Tibial nerve (tissue), 4 donors: ENCODE data around the gene HARS1. TPM values are rescaled to one million over a fixed set of nuclear protein-coding genes. Genes with fewer than 3 reads are reported as not detected.
A peak's percentile ranks its signal among the peaks of the same experiment; 100 is the strongest.
"Not testable (repeated sequence)": the region's sequence is repeated elsewhere in the genome, so short reads cannot be mapped to it uniquely, and the experiment has no call there.

Source experiments
- DNase-seq, 2 donors: peaks; one replicate each; pipeline ENCODE4 v3.0.0-alpha.2; 2019; ENCODE audit warnings: low spot score in 2 of 2
- H3K27ac ChIP-seq, 4 donors: fragments of 200-600 bp; sonication (generic) in 3 of 4; one replicate each; pipeline ENCODE4 v1.5.1; 2017 to 2019; ENCODE audit warnings: mild to moderate bottlenecking in 1 of 4
- H3K27me3 ChIP-seq, 2 donors: fragments of 200-600 bp; sonication (generic) in 1 of 2; one replicate each; pipeline versions ENCODE4 v1.5.1 to v1.6.0; 2017 to 2019
- H3K36me3 ChIP-seq, 3 donors: fragments of 200-600 bp; sonication (generic); one replicate each; pipeline ENCODE4 v1.5.1; 2018 to 2019
- H3K4me1 ChIP-seq, 4 donors: fragments of 200-600 bp; sonication (generic) in 3 of 4; one replicate each; pipeline ENCODE4 v1.5.1; 2017 to 2019
- H3K4me3 ChIP-seq, 4 donors: fragments of 200-600 bp; sonication (generic) in 3 of 4; one replicate each; pipeline ENCODE4 v1.5.1; 2017 to 2019; ENCODE audit warnings: mild to moderate bottlenecking in 1 of 4, moderate library complexity in 1 of 4
- H3K9me3 ChIP-seq, 4 donors: fragments of 200-600 bp; sonication (generic) in 3 of 4; one replicate each; pipeline ENCODE4 v1.5.1; 2017 to 2019
- EP300 ChIP-seq, 2 donors: sonication (generic); formaldehyde crosslinking; IDR thresholded peaks; one replicate each; pipeline ENCODE4 v1.6.1; 2017; ENCODE audit warnings: antibody characterized with exemption in 2 of 2, mild to moderate bottlenecking in 1 of 2
- POLR2A ChIP-seq, 2 donors: fragments of 450-650 bp; IDR thresholded peaks; one replicate each; pipeline ENCODE4 v1.6.1; 2017; ENCODE audit warnings: antibody characterized with exemption in 2 of 2, mild to moderate bottlenecking in 2 of 2, moderate library complexity in 2 of 2
- WGBS, 2 donors: methylation state at CpG; one replicate each; pipeline ENCODE4 v1.1.5; 2018; 5-methylcytosine and 5-hydroxymethylcytosine counted together
- total RNA-seq, 4 donors: library from RNA; depleted of rRNA; stranded (reverse); fragments of >200 nt; gene quantifications; one replicate each; pipeline ENCODE4 v1.1.0, GENCODE V29; 2016
- TF ChIP-seq, protein P1 (sequence below), 5 experiments: fragments of 200-600 bp in 3 of 5; fragments of 450-650 bp in 2 of 5; sonication (generic) in 3 of 5; IDR thresholded peaks; one replicate each; pipeline ENCODE4 v1.5.1; 2016 to 2019; ENCODE audit warnings: antibody characterized with exemption in 5 of 5, mild to moderate bottlenecking in 3 of 5, moderate library complexity in 2 of 5

The HARS1 gene
- total RNA-seq, 4 donors from 2014 or later: 45.4 to 63.9 (median 48.6) TPM

GRCh38 chr5:140664359-140665119 lies 26.6 kb downstream of the HARS1 start, which contains the start of gene WDR55:
Gene WDR55, plus strand, starts transcription at chr5:140664904. Its CDS starts 9 bp downstream, at chr5:140664913.
- TF ChIP-seq POLR2A (IDR thresholded peaks at IDR 0.05): peak; percentile 44 to 81
- TF ChIP-seq, protein P1, sequence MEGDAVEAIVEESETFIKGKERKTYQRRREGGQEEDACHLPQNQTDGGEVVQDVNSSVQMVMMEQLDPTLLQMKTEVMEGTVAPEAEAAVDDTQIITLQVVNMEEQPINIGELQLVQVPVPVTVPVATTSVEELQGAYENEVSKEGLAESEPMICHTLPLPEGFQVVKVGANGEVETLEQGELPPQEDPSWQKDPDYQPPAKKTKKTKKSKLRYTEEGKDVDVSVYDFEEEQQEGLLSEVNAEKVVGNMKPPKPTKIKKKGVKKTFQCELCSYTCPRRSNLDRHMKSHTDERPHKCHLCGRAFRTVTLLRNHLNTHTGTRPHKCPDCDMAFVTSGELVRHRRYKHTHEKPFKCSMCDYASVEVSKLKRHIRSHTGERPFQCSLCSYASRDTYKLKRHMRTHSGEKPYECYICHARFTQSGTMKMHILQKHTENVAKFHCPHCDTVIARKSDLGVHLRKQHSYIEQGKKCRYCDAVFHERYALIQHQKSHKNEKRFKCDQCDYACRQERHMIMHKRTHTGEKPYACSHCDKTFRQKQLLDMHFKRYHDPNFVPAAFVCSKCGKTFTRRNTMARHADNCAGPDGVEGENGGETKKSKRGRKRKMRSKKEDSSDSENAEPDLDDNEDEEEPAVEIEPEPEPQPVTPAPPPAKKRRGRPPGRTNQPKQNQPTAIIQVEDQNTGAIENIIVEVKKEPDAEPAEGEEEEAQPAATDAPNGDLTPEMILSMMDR (IDR thresholded peaks at IDR 0.05): no peak
- peak; percentile 75 to 97 for TF ChIP-seq EP300 (IDR thresholded peaks at IDR 0.05)
- Histone ChIP-seq H3K36me3 (peaks cover 0 to 65% (median 33%) of the 10 kb centered on the region in 3 donors), H3K4me1 (peaks cover 0 to 30% (median 16%) of the 10 kb centered on the region in 4 donors), H3K27ac (peak within 1 kb of the TSS; percentile 80 to 96 (median 92)), H3K4me3 (peak within 1 kb of the TSS; percentile 69 to 91 (median 80)), H3K9me3 (no peaks in the 10 kb centered on the region), H3K27me3 (no peaks in the 10 kb centered on the region)
- DNase-seq: peak; percentile 93 to 94
- WGBS, 2 donors: 1% methylated on average over 26 to 49 of the region's 54 CpGs

DNA sequence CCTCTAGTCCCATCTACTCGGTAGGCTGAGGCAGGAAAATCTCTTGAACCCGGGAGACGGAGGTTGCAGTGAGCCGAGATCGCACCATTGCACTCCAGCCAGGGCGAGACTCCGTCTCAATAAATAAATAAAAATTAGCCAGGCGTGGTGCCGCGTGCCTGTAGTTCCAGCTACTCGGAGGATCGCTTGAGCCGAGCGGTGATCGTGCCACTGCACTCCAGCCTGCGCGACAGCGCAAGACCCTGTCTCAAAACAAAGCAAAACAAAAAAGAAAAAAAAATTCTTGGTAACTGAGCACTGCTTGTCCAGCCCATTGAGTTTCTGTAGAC lies 27.2 kb downstream of the HARS1 start:
- Histone ChIP-seq H3K27me3 (no peaks in the 10 kb centered on the region), H3K4me3 (peak overlapping the region; percentile 69 to 91 (median 80)), H3K9me3 (no peaks in the 10 kb centered on the region), H3K36me3 (peaks cover 4 to 65% (median 33%) of the 10 kb centered on the region in 3 donors), H3K27ac (peak overlapping the region; percentile 80 to 96 (median 92)), H3K4me1 (peaks cover 0 to 30% (median 16%) of the 10 kb centered on the region in 4 donors)
- 8 to 29% methylated on average over 18 of the region's 18 CpGs for WGBS, 2 donors
- TF ChIP-seq, protein P1 (IDR thresholded peaks at IDR 0.05): no peak
- TF ChIP-seq POLR2A (IDR thresholded peaks at IDR 0.05) (no peak), EP300 (IDR thresholded peaks at IDR 0.05) (no peak)
- DNase-seq: no peak

DNA sequence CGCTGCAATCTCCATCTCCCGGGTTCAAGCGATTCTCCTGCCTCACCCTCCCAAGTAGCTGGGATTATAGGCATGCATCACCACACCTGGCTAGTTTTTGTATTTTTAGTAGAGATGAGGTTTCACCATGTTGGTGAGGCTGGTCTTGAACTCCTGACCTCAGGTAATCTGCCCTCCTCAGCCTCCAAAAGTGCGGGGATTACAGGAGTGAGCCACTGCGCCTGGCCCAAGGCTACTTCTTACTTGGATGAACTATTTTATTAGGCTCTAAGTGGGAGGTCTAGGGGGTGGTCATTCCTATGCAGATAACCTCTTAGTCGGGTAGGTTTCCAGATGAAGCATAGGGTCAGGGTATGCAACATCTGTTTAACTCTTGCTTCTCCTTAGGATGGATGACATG lies 30.8 kb downstream of the HARS1 start:
- WGBS, 2 donors: 79 to 84% methylated on average over 6 of the region's 6 CpGs
- not testable (repeated sequence) for H3K4me1 ChIP-seq, DNase-seq, H3K9me3 ChIP-seq, H3K4me3 ChIP-seq, H3K27me3 ChIP-seq, H3K27ac ChIP-seq
- H3K36me3 ChIP-seq: peaks cover 4 to 79% (median 60%) of the 10 kb centered on the region in 3 donors

- Histone ChIP-seq H3K27ac (no peak overlapping the region), H3K4me3 (no peak overlapping the region), H3K4me1 (peaks cover 0 to 4% (median under 1%) of the 10 kb centered on the region in 4 donors), H3K27me3 (no peaks in the 10 kb centered on the region), H3K36me3 (peaks cover 4 to 94% (median 68%) of the 10 kb centered on the region in 3 donors), H3K9me3 (no peaks in the 10 kb centered on the region)
- 94 to 96% methylated on average over 17 of the region's 17 CpGs for WGBS, 2 donors
- no peak for DNase-seq
- TF ChIP-seq POLR2A (IDR thresholded peaks at IDR 0.05) (no peak), EP300 (IDR thresholded peaks at IDR 0.05) (no peak)
- TF ChIP-seq, protein P1 (IDR thresholded peaks at IDR 0.05): no peak
Measured at GRCh38 chr5:140658870-140659269, 32.3 kb downstream of the HARS1 start.

DNA sequence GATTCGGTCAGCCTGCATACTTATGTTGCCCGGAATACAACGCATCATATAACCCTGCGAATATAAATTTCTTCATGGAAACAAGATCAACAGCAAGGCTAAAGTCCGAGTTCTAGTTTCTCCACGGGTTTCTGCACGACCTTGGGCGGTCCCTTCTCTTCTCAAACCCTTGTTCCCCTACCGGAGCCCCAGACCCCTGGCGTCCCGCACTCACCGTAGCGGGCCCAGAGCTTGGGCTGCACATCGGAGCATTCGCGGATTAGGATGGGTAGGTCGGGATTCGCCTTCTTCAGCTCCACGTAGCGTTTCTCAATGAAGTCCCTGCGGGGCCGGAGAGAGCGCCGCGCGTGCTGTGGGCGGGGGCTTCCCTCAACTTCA lies 44.1 kb downstream of the HARS1 start:
- TF ChIP-seq, protein P1 (IDR thresholded peaks at IDR 0.05): no peak
- TF ChIP-seq EP300 (IDR thresholded peaks at IDR 0.05) (no peak), POLR2A (IDR thresholded peaks at IDR 0.05) (no peak)
- Histone ChIP-seq H3K36me3 (peaks cover 0 to 69% (median 8%) of the 10 kb centered on the region in 3 donors), H3K9me3 (no peaks in the 10 kb centered on the region), H3K4me1 (peaks cover 0 to 67% (median 25%) of the 10 kb centered on the region in 4 donors), H3K27me3 (no peaks in the 10 kb centered on the region), H3K27ac (peak overlapping the region; percentile 72 to 92 (median 86)), H3K4me3 (peak overlapping the region; percentile 57 to 96 (median 93))
- WGBS, 2 donors: 0% methylated on average over 27 of the region's 27 CpGs
- DNase-seq: no peak
